Medulla oblongata (tissue), 1 donor: ENCODE results near the gene SLC16A5.
"Not testable (repeated sequence)": the region's sequence is repeated elsewhere in the genome, so short reads cannot be mapped to it uniquely, and the experiment has no call there.

Source experiments
- DNase-seq: peaks from one replicate; pipeline ENCODE4 v3.0.0-alpha.2; 2015; ENCODE audit errors: extremely low spot score

SLC16A5 gene

GRCh38 chr17:75133607-75134347, 46.0 kb downstream of the SLC16A5 start:
- not testable (repeated sequence) for DNase-seq

- no peak for DNase-seq
Measured at GRCh38 chr17:75135452-75135851, 47.7 kb downstream of the SLC16A5 start.

- no peak for DNase-seq
Measured at GRCh38 chr17:75135946-75136345, 48.2 kb downstream of the SLC16A5 start.

GRCh38 chr17:75137762-75138161, 50.0 kb downstream of the SLC16A5 start:
- DNase-seq, result not testable (repeated sequence)

GRCh38 chr17:75138519-75138918, 50.8 kb downstream of the SLC16A5 start:
- no peak for DNase-seq

- no peak for DNase-seq
Measured at GRCh38 chr17:75142236-75142971, 54.6 kb downstream of the SLC16A5 start.

GRCh38 chr17:75144816-75145512, 57.2 kb downstream of the SLC16A5 start:
- peak; percentile 66 for DNase-seq

GRCh38 chr17:75146592-75146991, 58.8 kb downstream of the SLC16A5 start:
- no peak for DNase-seq

GRCh38 chr17:75147878-75148546, 60.3 kb downstream of the SLC16A5 start:
- no peak for DNase-seq

GRCh38 chr17:75151930-75152329, 64.2 kb downstream of the SLC16A5 start:
- DNase-seq, result no peak

GRCh38 chr17:75152523-75152921, 64.8 kb downstream of the SLC16A5 start:
- DNase-seq, result no peak

- no peak for DNase-seq
Measured at GRCh38 chr17:75152922-75153779, 65.4 kb downstream of the SLC16A5 start.

- DNase-seq, result no peak
Measured at GRCh38 chr17:75153780-75154194, 66.0 kb downstream of the SLC16A5 start.

- peak; percentile 99 for DNase-seq
Measured at GRCh38 chr17:75154195-75155106, 66.7 kb downstream of the SLC16A5 start, which contains the start of gene JPT1. JPT1 (minus strand) TSS chr17:75154512; CDS start chr17:75154397, 115 bp downstream.

GRCh38 chr17:75155191-75155601, 67.4 kb downstream of the SLC16A5 start:
- no peak for DNase-seq
